HG03196 (cell line): ENCODE measurements around the gene VDAC2.
"Not testable (repeated sequence)": the region's sequence is repeated elsewhere in the genome, so short reads cannot be mapped to it uniquely, and the experiment has no call there.

ENCODE experiments used
- ATAC-seq: cut with Tn5 transposase; IDR thresholded peaks from one replicate; pipeline ENCODE4 v1.9.1; 2021; ENCODE audit not compliant: unreplicated experiment

Gene VDAC2

GRCh38 chr10:75199949-75200348 is 10.6 kb upstream of the VDAC2 start:
- ATAC-seq, result not testable (repeated sequence)

- no peak for ATAC-seq
Measured at GRCh38 chr10:75201793-75202307, 8.7 kb upstream of the VDAC2 start.

GRCh38 chr10:75202321-75203045 is 8.1 kb upstream of the VDAC2 start:
- no peak for ATAC-seq

GRCh38 chr10:75203046-75203620 is 7.5 kb upstream of the VDAC2 start:
- ATAC-seq, result not testable (repeated sequence)

GRCh38 chr10:75203724-75204123 is 6.9 kb upstream of the VDAC2 start:
- ATAC-seq, result no peak

GRCh38 chr10:75205908-75206307 is 4.7 kb upstream of the VDAC2 start:
- ATAC-seq, result no peak

- ATAC-seq, result not testable (repeated sequence)
Measured at GRCh38 chr10:75206638-75207037, 4.0 kb upstream of the VDAC2 start.

GRCh38 chr10:75207079-75207856 is 3.3 kb upstream of the VDAC2 start:
- no peak for ATAC-seq

- no peak for ATAC-seq
Measured at GRCh38 chr10:75207857-75208144, 2.8 kb upstream of the VDAC2 start.

- no peak for ATAC-seq
Measured at GRCh38 chr10:75208181-75208580, 2.4 kb upstream of the VDAC2 start.

GRCh38 chr10:75209086-75209920 is 1.3 kb upstream of the VDAC2 start:
- no peak for ATAC-seq

GRCh38 chr10:75209921-75210281 is 695 bp upstream of the VDAC2 start:
- ATAC-seq, result peak; percentile 51

GRCh38 chr10:75211007-75211691 is 553 bp downstream of the VDAC2 start:
- no peak for ATAC-seq

GRCh38 chr10:75212343-75212742 is 1.7 kb downstream of the VDAC2 start:
- no peak for ATAC-seq

- ATAC-seq, result no peak
Measured at GRCh38 chr10:75220274-75220673, 9.7 kb downstream of the VDAC2 start.

- not testable (repeated sequence) for ATAC-seq
Measured at GRCh38 chr10:75221492-75221891, 10.9 kb downstream of the VDAC2 start.

- no peak for ATAC-seq
Measured at GRCh38 chr10:75223507-75223906, 12.9 kb downstream of the VDAC2 start.

- ATAC-seq, result no peak
Measured at GRCh38 chr10:75226095-75226494, 15.5 kb downstream of the VDAC2 start.

GRCh38 chr10:75226656-75227055 is 16.1 kb downstream of the VDAC2 start:
- ATAC-seq, result no peak

- no peak for ATAC-seq
Measured at GRCh38 chr10:75228278-75228677, 17.7 kb downstream of the VDAC2 start.

GRCh38 chr10:75228834-75229233 is 18.2 kb downstream of the VDAC2 start:
- no peak for ATAC-seq
